Immature natural killer cell (primary cell): ENCODE measurements around the gene SCN3A. TPM values are rescaled to one million over a fixed set of nuclear protein-coding genes. Genes with fewer than 3 reads are reported as not detected.

Experiments
- DNase-seq, 3 donors: peaks; one replicate each; pipeline ENCODE4 v3.0.0; 2022; ENCODE audit warnings: mixed read lengths in 1 of 3
- H3K27ac Mint-ChIP-seq, 6 donors: one replicate each; pipeline ENCODE4 v1.8.0; 2020; ENCODE audit warnings: mixed read lengths in 6 of 6, mild to moderate bottlenecking in 5 of 6, inconsistent platforms in 4 of 6, moderate library complexity in 3 of 6
- H3K27me3 Mint-ChIP-seq, 3 donors: one replicate each; pipeline ENCODE4 v1.8.0; 2020 to 2021; ENCODE audit warnings: low read depth in 3 of 3, mild to moderate bottlenecking in 3 of 3, mixed read lengths in 3 of 3, moderate library complexity in 3 of 3, inconsistent platforms in 1 of 3
- H3K36me3 Mint-ChIP-seq, 3 donors: one replicate each; pipeline ENCODE4 v1.8.0; 2020; ENCODE audit warnings: mixed read lengths in 3 of 3, inconsistent platforms in 2 of 3, mild to moderate bottlenecking in 2 of 3
- H3K4me1 Mint-ChIP-seq, 2 donors: one replicate each; pipeline ENCODE4 v1.8.0; 2020; ENCODE audit warnings: inconsistent platforms in 2 of 2, mild to moderate bottlenecking in 2 of 2, mixed read lengths in 2 of 2, moderate library complexity in 1 of 2
- H3K4me3 Mint-ChIP-seq, 5 donors: one replicate each; pipeline ENCODE4 v1.8.0; 2020; ENCODE audit warnings: mild to moderate bottlenecking in 5 of 5, mixed read lengths in 5 of 5, inconsistent platforms in 3 of 5, moderate library complexity in 3 of 5
- H3K9me3 Mint-ChIP-seq, 6 donors: one replicate each; pipeline ENCODE4 v1.8.0; 2020; ENCODE audit warnings: mild to moderate bottlenecking in 6 of 6, mixed read lengths in 6 of 6, inconsistent platforms in 4 of 6, moderate library complexity in 3 of 6
- polyA plus RNA-seq, 3 donors: library from polyadenylated mRNA; unstranded; fragments of 300-500 nt; fragmentation: Illumina TruSeq; gene quantifications; one replicate each; pipeline ENCODE4 v1.2.3, GENCODE V29; 2021

Gene SCN3A
- polyA plus RNA-seq, 3 donors from 2014 or later: not detected

- no peak overlapping the region for H3K27ac Mint-ChIP-seq
- H3K4me3 Mint-ChIP-seq: no peak overlapping the region
- no peak for DNase-seq
- peaks cover 0 to 8% (median 0%) of the 10 kb centered on the region in 3 donors for H3K36me3 Mint-ChIP-seq
- H3K27me3 Mint-ChIP-seq: peaks cover 0 to 4% (median 1%) of the 10 kb centered on the region in 3 donors
- no peaks in the 10 kb centered on the region for H3K4me1 Mint-ChIP-seq
- peaks cover 1 to 15% (median 11%) of the 10 kb centered on the region in 6 donors for H3K9me3 Mint-ChIP-seq
Measured at GRCh38 chr2:165078913-165079312, 124.9 kb downstream of the SCN3A start.

GRCh38 chr2:165074884-165075283 is 129.0 kb downstream of the SCN3A start:
- peaks cover 0 to 4% (median 3%) of the 10 kb centered on the region in 3 donors for H3K27me3 Mint-ChIP-seq
- H3K27ac Mint-ChIP-seq: no peak overlapping the region
- no peak overlapping the region for H3K4me3 Mint-ChIP-seq
- no peaks in the 10 kb centered on the region for H3K36me3 Mint-ChIP-seq
- H3K4me1 Mint-ChIP-seq: no peaks in the 10 kb centered on the region
- H3K9me3 Mint-ChIP-seq: peaks cover 0 to 7% (median 5%) of the 10 kb centered on the region in 6 donors
- no peak for DNase-seq

DNA sequence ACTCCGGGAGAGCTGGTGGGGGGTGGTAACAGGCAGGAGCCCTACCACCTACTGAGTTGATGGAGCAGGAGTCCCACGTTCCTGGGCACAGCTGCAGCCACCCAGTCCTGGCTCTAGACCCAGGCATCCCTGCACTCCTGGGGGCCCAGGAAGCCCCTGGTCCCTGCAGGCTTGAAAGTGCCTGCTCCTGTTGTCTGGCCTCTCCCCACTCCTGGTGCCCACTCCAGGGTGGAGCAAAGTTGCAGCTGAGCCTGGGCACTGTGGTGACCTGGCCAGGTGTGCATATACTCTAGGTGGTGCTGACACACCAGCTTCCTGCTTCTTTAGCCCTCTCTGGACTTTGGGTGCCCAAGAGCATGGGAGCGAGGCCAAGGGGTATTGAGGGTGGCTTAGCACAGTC is 129.5 kb downstream of the SCN3A start:
- H3K9me3 Mint-ChIP-seq: peaks cover 0 to 7% (median 5%) of the 10 kb centered on the region in 6 donors
- H3K4me1 Mint-ChIP-seq: no peaks in the 10 kb centered on the region
- H3K27ac Mint-ChIP-seq: no peak overlapping the region
- peaks cover 0 to 4% (median 3%) of the 10 kb centered on the region in 3 donors for H3K27me3 Mint-ChIP-seq
- DNase-seq: no peak
- no peak overlapping the region for H3K4me3 Mint-ChIP-seq
- no peaks in the 10 kb centered on the region for H3K36me3 Mint-ChIP-seq

- no peak overlapping the region for H3K27ac Mint-ChIP-seq
- H3K36me3 Mint-ChIP-seq: no peaks in the 10 kb centered on the region
- H3K4me1 Mint-ChIP-seq: no peaks in the 10 kb centered on the region
- no peak for DNase-seq
- no peak overlapping the region for H3K4me3 Mint-ChIP-seq
- peaks cover 0 to 7% (median 5%) of the 10 kb centered on the region in 6 donors for H3K9me3 Mint-ChIP-seq
- peaks cover 0 to 3% (median 2%) of the 10 kb centered on the region in 3 donors for H3K27me3 Mint-ChIP-seq
Measured at GRCh38 chr2:165070076-165070475, 133.8 kb downstream of the SCN3A start.

DNA sequence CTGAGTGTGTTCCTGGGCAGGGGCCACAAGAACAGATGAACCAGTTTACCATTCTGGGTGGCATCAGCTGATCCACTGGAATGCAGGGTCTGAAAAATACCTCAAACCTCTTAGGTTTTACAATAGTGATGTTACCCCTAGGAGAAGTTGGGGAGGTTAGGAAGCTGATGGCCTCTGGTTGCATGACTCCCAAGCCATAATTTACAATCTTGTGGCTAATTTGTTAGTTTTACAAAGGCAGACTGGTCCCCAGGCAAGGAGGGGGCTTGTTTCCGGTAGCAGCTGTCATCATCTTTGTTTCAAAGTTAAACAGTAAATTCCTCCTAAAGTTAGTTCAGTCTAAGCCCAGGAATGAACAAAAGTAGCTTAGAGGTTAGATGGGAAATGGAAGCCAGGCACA is 134.7 kb downstream of the SCN3A start:
- Mint-ChIP-seq H3K27me3 (peaks cover 0 to 3% (median 2%) of the 10 kb centered on the region in 3 donors), H3K9me3 (peaks cover 0 to 7% (median 4%) of the 10 kb centered on the region in 6 donors), H3K27ac (no peak overlapping the region), H3K36me3 (no peaks in the 10 kb centered on the region), H3K4me1 (no peaks in the 10 kb centered on the region), H3K4me3 (no peak overlapping the region)
- no peak for DNase-seq

GRCh38 chr2:165068487-165068757 is 135.4 kb downstream of the SCN3A start:
- Mint-ChIP-seq H3K9me3 (peaks cover 0 to 7% (median 2%) of the 10 kb centered on the region in 6 donors), H3K4me3 (no peak overlapping the region), H3K27ac (no peak overlapping the region), H3K27me3 (peaks cover 0 to 3% (median 0%) of the 10 kb centered on the region in 3 donors), H3K36me3 (no peaks in the 10 kb centered on the region), H3K4me1 (no peaks in the 10 kb centered on the region)
- DNase-seq: no peak

DNA sequence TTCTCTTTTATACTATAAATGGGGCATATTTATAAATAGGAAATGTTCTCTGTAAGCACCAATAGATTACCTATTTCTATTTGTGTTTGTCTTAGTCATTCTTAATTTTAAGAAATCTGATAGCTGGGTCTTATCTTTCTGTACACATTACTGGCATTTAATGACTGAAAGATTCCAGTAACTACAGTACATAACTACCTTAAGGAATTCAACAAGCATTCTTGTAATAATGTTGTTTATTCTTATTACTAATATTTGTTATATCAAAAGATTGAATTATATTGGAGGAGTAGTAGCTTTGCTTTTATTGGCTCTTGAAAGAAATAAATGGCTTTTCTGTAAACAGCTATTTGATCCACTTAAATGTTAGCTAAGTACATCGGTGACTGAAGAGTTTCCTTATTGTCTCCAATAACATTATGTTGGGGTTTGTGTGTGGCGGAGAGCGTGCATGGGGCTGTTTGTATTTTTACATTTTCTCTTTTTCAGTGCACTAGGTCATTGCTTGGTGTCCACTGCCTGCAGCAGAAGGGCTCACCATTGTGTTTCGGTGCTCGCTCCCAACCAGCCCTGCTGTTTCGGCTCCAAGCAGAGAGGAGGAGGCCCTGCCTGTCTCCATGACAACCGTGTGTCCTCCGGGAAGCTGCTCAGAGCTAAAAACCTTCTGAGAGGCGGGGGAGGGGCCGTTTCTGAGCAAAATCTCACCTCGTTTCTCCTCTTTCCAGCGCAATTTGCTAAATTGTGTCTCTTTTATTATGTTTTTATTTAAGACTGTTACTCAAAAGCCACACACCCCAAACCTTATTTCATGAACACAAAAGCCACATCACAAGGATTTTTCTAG is 136.0 kb downstream of the SCN3A start:
- H3K36me3 Mint-ChIP-seq: no peaks in the 10 kb centered on the region
- no peak overlapping the region for H3K4me3 Mint-ChIP-seq
- H3K4me1 Mint-ChIP-seq: no peaks in the 10 kb centered on the region
- DNase-seq: no peak
- H3K27ac Mint-ChIP-seq: no peak overlapping the region
- peaks cover 0 to 7% (median under 1%) of the 10 kb centered on the region in 6 donors for H3K9me3 Mint-ChIP-seq
- H3K27me3 Mint-ChIP-seq: peaks cover 0 to 3% (median 0%) of the 10 kb centered on the region in 3 donors

DNA sequence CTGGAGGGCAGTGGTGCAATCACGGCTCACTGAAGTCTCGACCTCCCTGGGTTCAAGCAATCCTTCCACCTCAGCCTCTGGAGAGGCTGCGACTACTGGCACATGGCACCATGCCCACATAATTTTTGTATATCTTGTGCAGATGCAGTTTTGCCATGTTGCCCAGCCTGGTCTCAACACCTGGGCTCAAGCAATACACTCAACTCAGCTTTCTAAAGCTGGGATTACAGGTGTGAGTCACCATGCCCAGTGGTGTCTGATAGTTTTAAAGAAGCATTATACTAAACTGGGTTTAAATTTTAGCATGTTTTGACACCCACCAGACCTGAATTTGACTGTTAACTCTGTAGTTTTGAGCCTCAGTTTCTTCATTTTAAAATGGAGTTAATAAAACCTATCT is 139.1 kb downstream of the SCN3A start:
- H3K27me3 Mint-ChIP-seq: peaks cover 0 to 3% (median 3%) of the 10 kb centered on the region in 3 donors
- H3K4me1 Mint-ChIP-seq: no peaks in the 10 kb centered on the region
- H3K36me3 Mint-ChIP-seq: no peaks in the 10 kb centered on the region
- H3K9me3 Mint-ChIP-seq: peaks cover 0 to 2% (median 0%) of the 10 kb centered on the region in 6 donors
- no peak overlapping the region for H3K27ac Mint-ChIP-seq
- DNase-seq: no peak
- H3K4me3 Mint-ChIP-seq: no peak overlapping the region

DNA sequence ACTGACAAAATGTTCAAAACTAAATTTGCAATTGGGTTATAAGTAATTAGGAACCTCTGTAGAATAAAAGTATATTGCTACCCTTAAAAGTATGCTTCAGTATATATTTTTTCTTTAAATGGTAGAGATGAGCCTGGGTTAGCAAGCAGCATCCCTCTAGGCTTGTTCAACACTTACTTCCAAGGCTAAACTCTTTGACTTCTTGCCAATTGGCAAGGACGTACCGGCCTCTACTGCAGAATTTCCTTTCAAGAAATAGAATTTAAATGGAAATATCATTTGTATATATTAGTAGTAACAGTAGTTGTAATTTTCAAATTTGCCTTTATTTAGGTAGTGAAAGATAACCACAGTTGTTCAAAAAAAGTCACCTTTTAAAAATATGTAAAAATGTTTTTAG is 143.4 kb downstream of the SCN3A start:
- no peak for DNase-seq
- Mint-ChIP-seq H3K27me3 (peaks cover 0 to 3% (median 1%) of the 10 kb centered on the region in 3 donors), H3K27ac (no peak overlapping the region), H3K4me3 (no peak overlapping the region), H3K9me3 (no peaks in the 10 kb centered on the region), H3K4me1 (no peaks in the 10 kb centered on the region), H3K36me3 (no peaks in the 10 kb centered on the region)

DNA sequence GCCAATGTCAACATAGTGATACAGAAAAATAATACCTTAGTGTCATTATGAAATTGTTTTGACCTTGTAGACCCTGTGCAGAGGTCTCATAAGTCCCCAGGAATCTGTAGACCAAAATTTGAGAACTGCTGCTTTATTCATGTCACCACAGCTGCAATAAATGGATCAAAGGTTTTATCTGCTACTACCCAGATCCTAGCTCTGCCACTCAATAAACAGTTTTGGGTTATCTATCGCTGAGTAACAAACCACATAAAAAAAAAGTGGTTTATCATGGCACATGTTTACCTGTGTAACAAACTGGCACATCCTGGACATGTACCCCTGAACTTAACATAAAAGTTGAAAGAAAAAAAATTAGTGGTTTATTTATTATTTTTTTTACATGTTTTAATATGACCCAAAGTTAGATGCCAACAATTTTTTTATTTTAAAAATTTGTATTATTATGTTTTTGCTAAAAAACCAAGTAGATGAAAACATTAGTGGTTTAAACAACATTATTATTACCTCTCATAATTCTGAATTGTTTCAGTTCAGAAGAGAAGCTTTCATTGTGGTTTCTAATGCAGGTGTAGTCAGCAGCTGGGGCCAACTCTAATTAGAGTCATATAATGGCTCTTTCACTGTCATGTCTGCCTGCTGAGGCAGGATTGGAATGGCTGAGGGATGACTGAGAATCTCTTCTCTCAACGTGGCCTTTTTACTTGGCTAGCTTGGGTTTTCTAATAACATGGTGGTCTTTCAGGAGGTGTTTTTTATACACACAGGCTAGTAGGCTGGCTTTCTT is 145.2 kb downstream of the SCN3A start:
- Mint-ChIP-seq H3K27me3 (peaks cover 0 to 3% (median 1%) of the 10 kb centered on the region in 3 donors), H3K36me3 (no peaks in the 10 kb centered on the region), H3K9me3 (no peaks in the 10 kb centered on the region), H3K4me3 (no peak overlapping the region), H3K27ac (no peak overlapping the region), H3K4me1 (no peaks in the 10 kb centered on the region)
- DNase-seq: no peak

DNA sequence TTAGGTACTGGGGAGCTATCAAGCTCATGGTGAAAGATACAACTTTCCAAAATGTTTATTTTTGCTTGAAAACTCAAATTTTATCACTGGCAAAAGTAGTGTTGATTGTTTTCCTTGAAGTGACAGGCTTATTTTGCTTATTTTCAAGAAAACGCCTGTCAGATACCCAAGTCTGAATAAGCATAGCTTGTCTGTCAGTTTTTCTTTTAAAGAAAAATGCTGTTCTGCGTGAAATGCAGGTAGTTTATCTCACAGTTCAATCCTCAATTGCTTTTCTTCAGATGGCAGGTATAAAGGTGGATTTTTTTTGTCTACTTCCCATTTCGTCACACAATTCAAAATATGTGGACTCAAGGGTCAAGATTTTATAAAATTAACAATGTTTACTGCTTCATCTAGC is 145.9 kb downstream of the SCN3A start:
- H3K9me3 Mint-ChIP-seq: no peaks in the 10 kb centered on the region
- no peak overlapping the region for H3K4me3 Mint-ChIP-seq
- no peaks in the 10 kb centered on the region for H3K36me3 Mint-ChIP-seq
- H3K4me1 Mint-ChIP-seq: no peaks in the 10 kb centered on the region
- peaks cover 0 to 3% (median 1%) of the 10 kb centered on the region in 3 donors for H3K27me3 Mint-ChIP-seq
- DNase-seq: no peak
- H3K27ac Mint-ChIP-seq: no peak overlapping the region

- Mint-ChIP-seq H3K27me3 (peaks cover 0 to 3% (median 1%) of the 10 kb centered on the region in 3 donors), H3K4me1 (no peaks in the 10 kb centered on the region), H3K36me3 (no peaks in the 10 kb centered on the region)
Measured at GRCh38 chr2:165057308-165057707, 146.5 kb downstream of the SCN3A start.

DNA sequence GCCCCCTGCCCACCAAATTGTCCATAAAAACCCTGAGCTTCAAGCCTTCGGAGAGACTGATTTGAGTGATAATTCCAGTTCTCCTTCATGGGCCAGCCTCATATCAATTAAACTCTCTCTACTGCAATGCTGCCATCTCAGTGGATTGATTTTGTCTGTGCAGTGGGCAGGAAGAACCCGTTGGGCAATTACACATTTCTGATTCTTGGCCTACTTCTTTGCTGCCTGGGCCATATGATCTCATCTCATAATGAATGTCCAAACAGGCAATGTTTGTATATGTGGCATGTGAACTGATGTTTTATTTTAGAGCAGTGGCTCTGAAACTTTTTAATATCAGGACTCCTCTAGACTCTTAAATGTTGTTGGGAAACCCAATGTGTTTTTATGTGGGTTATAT is 147.3 kb downstream of the SCN3A start:
- Mint-ChIP-seq H3K27ac (no peak overlapping the region), H3K4me3 (no peak overlapping the region), H3K36me3 (no peaks in the 10 kb centered on the region), H3K27me3 (peaks cover 0 to 1% (median under 1%) of the 10 kb centered on the region in 3 donors), H3K4me1 (no peaks in the 10 kb centered on the region), H3K9me3 (no peaks in the 10 kb centered on the region)
- no peak for DNase-seq

More at GRCh38 chr2:165057308-165057707, 146.5 kb downstream of the SCN3A start:
- H3K4me3 Mint-ChIP-seq: no peak overlapping the region
- no peaks in the 10 kb centered on the region for H3K9me3 Mint-ChIP-seq
- no peak overlapping the region for H3K27ac Mint-ChIP-seq
- no peak for DNase-seq

DNA sequence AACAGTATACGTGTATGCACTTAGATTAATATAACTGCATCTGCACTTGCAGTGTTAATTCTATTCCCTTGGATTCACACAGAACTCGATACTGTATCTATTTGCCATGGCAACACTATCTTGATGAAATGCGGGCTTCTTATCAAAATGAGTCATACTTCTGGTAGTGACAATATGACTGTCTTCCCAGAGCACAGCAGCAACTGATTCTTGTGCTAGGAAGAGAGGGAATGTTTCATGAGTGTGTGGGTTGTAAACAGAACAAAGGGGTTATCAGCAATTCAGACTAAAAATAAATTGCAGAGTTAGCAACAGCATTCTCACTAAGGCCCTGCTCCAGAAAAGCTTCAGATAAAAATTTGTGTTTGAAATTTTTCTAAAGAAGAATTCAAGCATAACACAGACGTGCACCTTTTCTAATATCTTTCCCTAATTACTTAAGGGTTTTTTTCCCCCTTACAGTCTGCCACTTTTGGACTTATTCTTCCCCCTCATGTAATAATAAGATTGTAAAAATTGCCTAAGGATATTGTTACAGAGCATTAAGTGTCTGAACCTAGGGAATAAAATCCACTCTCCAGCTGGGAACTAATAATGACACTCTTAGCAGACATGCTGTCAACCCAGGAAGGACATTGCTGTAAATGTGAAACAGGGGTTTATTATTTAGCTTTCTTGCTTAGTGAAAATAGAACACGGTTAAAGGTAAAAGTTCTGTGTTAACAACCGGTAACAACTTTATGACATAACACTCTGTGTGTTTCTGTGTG is 148.6 kb downstream of the SCN3A start:
- no peaks in the 10 kb centered on the region for H3K9me3 Mint-ChIP-seq
- H3K4me3 Mint-ChIP-seq: no peak overlapping the region
- H3K27me3 Mint-ChIP-seq: no peaks in the 10 kb centered on the region
- DNase-seq: no peak
- H3K4me1 Mint-ChIP-seq: no peaks in the 10 kb centered on the region
- no peaks in the 10 kb centered on the region for H3K36me3 Mint-ChIP-seq
- no peak overlapping the region for H3K27ac Mint-ChIP-seq
